ENCODE data around the gene RIPPLY2. TPM values are rescaled to one million over a fixed set of nuclear protein-coding genes. Genes with fewer than 3 reads are reported as not detected.

RIPPLY2 gene
- total RNA-seq, 4 donors from 2014 or later, result 0.90 TPM; not detected in 3

DNA sequence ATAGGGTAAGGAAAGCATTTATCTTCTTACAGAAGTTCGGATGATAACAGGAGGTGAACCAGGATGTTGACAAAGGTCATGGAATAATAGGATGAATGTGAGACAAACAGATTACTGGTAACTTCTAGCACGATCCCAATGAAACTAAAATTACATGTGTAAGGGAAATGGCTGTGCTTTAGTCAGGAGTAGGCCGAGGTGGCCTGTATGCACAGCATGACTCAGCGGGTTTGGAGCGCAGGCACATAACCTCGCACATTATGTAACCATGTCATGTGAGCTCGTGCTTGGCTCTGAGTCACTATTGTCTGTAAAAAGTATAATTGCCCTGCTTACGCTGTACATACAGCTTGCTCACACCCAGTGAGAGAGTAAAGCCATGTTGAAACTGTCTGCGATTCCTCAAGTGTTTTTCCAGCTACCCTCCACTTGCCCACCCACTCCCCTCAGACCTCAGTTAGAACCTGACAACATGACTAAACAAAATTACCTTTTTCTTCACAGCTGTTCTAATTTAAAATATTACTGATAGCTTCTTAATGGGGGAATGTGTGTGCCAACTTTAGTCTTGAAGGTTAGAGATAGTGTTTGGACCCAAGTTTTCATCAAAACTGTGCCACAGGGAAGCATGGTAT, 14.5 kb downstream of the RIPPLY2 start:
- no peaks in the 10 kb centered on the region for H3K27me3 ChIP-seq
- H3K4me1 ChIP-seq, result no peaks in the 10 kb centered on the region
- intact Hi-C loops (cut with DNase I; ENCODE audit: low total_unique reads), result no loop called here
- no peak for TF ChIP-seq CTCF (IDR thresholded peaks at IDR 0.05)
- TF ChIP-seq POLR2A (IDR thresholded peaks at IDR 0.05), result no peak
- no peak overlapping the region for H3K4me3 ChIP-seq
- DNase-seq, result no peak
- no peak overlapping the region for H3K27ac ChIP-seq
- H3K36me3 ChIP-seq, result no peaks in the 10 kb centered on the region
- no peaks in the 10 kb centered on the region for H3K9me3 ChIP-seq

DNA sequence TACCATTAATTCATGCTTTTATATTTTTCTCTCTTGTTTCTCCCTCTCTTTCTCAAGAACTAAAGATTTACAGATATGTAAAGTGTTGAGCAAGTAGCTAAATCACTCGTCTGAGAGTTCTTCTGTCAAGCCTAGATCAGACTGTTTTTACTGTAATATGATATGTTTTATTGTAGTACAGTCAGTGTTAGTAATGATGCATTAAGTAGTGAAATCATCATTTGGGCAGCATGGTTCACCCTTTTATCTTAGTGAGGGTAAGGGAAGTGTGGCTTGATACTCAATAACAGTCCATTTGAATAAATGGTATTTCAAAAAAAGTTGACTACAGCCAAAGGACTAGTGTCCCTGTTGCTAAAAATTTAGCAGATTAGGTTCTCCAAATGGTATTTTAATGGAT, 15.5 kb downstream of the RIPPLY2 start:
- intact Hi-C loops (cut with DNase I; ENCODE audit: low total_unique reads), result no loop called here
- no peaks in the 10 kb centered on the region for H3K4me1 ChIP-seq
- no peaks in the 10 kb centered on the region for H3K9me3 ChIP-seq
- no peak overlapping the region for H3K27ac ChIP-seq
- H3K4me3 ChIP-seq, result no peak overlapping the region
- TF ChIP-seq POLR2A (IDR thresholded peaks at IDR 0.05) (no peak), CTCF (IDR thresholded peaks at IDR 0.05) (no peak)
- DNase-seq, result no peak
- no peaks in the 10 kb centered on the region for H3K36me3 ChIP-seq
- H3K27me3 ChIP-seq, result no peaks in the 10 kb centered on the region

GRCh38 chr6:83870649-83871048, 17.5 kb downstream of the RIPPLY2 start:
- no peak for DNase-seq
- TF ChIP-seq POLR2A (IDR thresholded peaks at IDR 0.05), result no peak
- no peak for TF ChIP-seq CTCF (IDR thresholded peaks at IDR 0.05)
- Histone ChIP-seq H3K27me3 (no peaks in the 10 kb centered on the region), H3K9me3 (no peaks in the 10 kb centered on the region), H3K4me3 (no peak overlapping the region), H3K4me1 (no peaks in the 10 kb centered on the region), H3K27ac (no peak overlapping the region), H3K36me3 (no peaks in the 10 kb centered on the region)
- intact Hi-C loops (cut with DNase I; ENCODE audit: low total_unique reads), result no loop called here

GRCh38 chr6:83872386-83873118, 19.4 kb downstream of the RIPPLY2 start:
- no peak for DNase-seq
- H3K4me3 ChIP-seq, result no peak overlapping the region
- H3K36me3 ChIP-seq, result no peaks in the 10 kb centered on the region
- no peaks in the 10 kb centered on the region for H3K27me3 ChIP-seq
- intact Hi-C loops (cut with DNase I; ENCODE audit: low total_unique reads), result no loop called here
- no peaks in the 10 kb centered on the region for H3K4me1 ChIP-seq
- no peaks in the 10 kb centered on the region for H3K9me3 ChIP-seq
- TF ChIP-seq CTCF (IDR thresholded peaks at IDR 0.05), result no peak
- no peak for TF ChIP-seq POLR2A (IDR thresholded peaks at IDR 0.05)
- no peak overlapping the region for H3K27ac ChIP-seq

- Histone ChIP-seq H3K4me3 (no peak overlapping the region), H3K27me3 (no peaks in the 10 kb centered on the region), H3K9me3 (no peaks in the 10 kb centered on the region), H3K36me3 (no peaks in the 10 kb centered on the region), H3K4me1 (no peaks in the 10 kb centered on the region), H3K27ac (no peak overlapping the region)
- no peak for DNase-seq
- intact Hi-C loops (cut with DNase I; ENCODE audit: low total_unique reads), result no loop called here
- TF ChIP-seq CTCF (IDR thresholded peaks at IDR 0.05) (no peak), POLR2A (IDR thresholded peaks at IDR 0.05) (no peak)
Measured at GRCh38 chr6:83873869-83874268, 20.7 kb downstream of the RIPPLY2 start.
